Stimulated activated CD8-positive, alpha-beta memory T cell treated with anti-CD3 and anti-CD28 coated beads, Interleukin-15, amount 100 ng/mL, for 4 hours (primary cell): ENCODE results near the gene IQGAP2.
"Not testable (repeated sequence)": the region's sequence is repeated elsewhere in the genome, so short reads cannot be mapped to it uniquely, and the experiment has no call there.

ENCODE experiments used
- DNase-seq, 2 donors: peaks; one replicate each; pipeline ENCODE4 v3.0.0-alpha.2; 2020; ENCODE audit warnings: low read depth in 2 of 2

The IQGAP2 gene

GRCh38 chr5:76715736-76716455 is 312.8 kb downstream of the IQGAP2 start, which contains the start of gene F2R:
Gene F2R, plus strand, starts transcription at chr5:76716126. Its CDS starts 182 bp downstream, at chr5:76716308.
- no peak for DNase-seq

DNA sequence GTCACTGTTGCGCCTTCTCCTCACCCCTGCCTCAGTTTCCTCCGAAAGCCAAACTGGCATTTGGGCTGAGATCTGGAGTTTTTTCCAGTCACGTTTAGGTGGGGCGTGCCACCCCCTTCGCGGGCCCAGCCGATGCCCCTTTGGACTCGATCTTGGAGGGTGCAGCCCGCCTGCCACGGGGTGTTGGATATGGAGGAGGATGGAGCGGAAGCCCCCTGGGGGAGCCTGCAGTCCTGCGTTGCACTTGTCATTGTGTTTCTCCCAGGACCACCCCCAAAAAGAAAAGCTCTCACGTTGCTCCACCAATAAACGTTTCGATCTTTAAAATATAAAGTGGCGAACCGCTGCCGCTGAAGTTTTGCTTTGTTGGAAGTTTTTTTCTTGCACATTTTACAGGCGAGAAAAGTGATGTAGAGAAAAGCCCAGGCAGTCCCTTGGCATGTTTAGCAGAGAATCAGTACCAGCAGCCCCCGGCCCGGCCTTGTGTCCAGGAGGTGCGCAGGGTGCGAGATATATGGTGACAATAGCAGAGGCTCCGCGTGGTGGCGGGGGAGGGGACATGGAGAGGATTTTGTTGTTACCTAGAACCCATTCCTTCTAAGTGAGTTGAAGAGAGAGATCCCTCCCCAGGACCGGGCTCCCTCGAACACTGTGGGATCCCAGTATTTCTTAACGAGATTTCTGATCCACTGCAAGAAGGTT is 313.5 kb downstream of the IQGAP2 start:
- DNase-seq, result no peak

DNA sequence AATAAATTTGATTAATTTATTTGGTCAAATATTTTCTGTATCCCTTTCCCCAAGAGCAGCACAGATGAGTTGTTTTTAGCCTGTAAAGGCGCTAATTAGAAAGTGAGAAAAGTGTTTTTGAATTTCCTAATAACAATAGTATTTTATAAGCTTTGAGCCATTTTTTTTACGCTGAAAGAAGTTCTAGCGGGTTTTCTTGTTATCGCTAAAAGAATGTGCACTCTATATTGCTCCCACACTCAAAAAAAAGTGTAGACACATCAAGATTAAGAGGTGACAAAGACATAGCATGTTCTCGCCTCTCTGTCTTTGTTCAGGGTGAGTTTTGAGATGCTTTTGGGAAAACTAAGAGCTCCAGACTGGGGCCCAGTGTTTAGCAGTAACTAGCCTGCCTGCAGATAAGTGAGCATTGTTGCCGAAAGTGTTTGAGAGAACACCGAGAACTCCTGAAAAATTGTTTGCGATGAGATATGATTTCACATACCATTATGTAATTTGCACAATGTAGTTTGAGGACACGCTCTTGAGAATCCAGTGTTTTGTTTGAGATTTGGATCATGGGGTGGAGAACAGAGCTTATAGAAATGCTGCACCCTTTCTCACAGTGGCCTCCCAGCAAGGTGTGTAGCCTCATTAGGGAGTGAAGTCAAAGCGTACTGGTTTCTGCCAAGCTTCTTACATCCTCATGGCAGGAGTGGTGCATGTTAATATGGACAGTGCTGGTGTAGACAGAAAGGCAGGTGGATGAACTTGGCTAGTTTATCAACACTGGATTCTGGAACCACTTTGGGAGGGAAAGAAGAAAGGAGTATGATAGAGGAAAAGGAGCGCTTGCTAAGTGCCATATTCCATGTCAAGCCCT is 314.4 kb downstream of the IQGAP2 start:
- DNase-seq, result no peak

DNA sequence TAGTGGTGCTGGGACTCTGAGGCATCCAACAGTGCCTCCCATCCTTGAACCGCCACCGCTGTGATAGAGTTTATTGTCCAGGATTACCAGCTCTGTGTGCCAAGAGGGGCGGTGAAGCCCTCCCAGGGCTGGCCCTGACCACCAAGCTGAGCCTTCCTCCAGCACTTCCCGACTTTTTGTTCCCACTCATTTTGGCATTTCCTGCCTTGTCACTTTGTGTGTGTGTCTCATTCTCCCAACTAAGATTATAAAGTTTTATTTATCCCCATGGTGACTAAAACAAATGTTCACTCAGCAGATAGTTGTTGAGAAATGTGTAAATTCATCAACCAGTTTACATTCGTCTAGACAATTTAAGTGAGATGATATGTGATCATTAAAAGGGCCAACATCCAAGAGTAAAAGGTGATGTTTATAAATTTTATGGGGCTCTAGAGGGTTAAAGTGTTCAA is 315.3 kb downstream of the IQGAP2 start:
- no peak for DNase-seq

DNA sequence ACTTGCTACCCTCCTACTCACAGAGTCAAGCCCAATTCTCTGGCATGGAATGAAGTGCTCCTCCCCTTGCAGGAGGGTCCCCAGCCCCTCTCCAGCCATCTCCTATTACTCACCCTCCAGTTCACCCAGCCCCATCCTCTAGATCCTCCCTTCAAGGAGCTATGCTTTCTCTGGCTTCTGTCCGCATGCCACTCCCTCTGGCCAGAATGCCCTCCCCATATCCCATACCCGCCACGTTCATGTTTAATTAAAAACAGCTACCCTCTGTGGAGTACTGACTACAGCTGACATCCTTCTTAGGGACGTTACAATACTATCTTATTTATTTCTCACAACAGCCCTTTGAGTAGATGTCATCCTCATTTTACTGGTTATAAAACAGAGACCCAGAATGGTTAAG is 315.8 kb downstream of the IQGAP2 start:
- no peak for DNase-seq

- no peak for DNase-seq
Observed at GRCh38 chr5:76720988-76721569, 318.0 kb downstream of the IQGAP2 start.

- no peak for DNase-seq
Observed at GRCh38 chr5:76723266-76723665, 320.2 kb downstream of the IQGAP2 start.

DNA sequence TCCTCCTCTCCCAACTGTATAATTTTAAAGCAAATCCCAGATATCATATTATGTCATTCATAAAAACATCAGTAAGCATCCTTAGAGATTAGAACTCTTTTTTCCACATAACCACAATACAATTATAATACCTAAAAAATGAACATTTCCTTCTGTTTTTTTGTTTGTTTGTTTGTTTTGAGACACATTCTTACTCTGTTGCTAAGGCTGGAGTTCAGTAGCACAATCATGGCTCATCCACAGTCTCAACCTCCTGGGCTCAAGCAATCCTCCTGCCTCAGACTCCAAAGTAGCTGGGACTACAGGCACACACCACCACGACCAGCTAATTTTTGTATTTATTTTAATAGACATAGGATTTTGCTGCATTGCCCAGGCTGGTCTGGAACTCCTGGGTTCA is 320.8 kb downstream of the IQGAP2 start:
- DNase-seq, result no peak

DNA sequence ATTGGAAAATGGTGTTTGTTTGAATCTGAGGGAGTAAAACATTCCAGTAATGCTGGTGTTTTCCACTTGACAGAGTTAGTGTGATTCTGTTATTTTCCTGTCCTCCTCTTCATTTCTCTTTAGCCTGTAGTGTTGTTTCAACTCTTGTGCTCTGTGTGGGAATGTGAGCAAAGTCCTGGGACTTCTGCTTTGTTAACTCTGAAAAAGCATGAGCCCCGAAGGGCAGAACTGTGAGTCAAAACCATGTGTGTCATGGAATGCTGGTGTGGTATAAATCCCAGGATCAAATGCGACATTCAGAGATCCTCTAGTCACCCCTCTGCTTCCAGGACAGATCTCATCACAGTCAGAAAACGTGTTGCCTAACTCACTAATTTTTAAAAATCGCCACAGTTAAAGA is 321.8 kb downstream of the IQGAP2 start:
- no peak for DNase-seq

DNA sequence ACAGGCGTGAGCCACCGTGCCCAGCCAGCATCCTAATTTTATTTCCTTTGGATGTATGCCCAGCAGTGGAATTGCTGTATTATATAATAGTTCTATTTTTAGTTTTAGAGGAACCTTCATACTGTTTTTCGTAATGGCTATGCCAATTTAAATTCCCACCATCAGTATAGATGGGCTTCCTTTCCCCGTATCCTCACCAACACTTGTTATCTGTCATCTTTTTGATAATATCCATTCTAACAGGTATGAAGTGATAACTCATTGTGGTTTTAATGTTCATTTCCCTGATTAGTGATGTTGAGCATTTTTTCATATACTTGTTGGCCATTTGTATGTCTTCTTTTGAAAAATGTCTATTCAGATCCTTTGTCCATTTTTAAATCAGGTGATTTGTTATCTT is 325.9 kb downstream of the IQGAP2 start:
- no peak for DNase-seq

GRCh38 chr5:76729373-76730290 is 326.5 kb downstream of the IQGAP2 start:
- DNase-seq, result no peak

GRCh38 chr5:76732405-76733048 is 329.4 kb downstream of the IQGAP2 start:
- no peak for DNase-seq

DNA sequence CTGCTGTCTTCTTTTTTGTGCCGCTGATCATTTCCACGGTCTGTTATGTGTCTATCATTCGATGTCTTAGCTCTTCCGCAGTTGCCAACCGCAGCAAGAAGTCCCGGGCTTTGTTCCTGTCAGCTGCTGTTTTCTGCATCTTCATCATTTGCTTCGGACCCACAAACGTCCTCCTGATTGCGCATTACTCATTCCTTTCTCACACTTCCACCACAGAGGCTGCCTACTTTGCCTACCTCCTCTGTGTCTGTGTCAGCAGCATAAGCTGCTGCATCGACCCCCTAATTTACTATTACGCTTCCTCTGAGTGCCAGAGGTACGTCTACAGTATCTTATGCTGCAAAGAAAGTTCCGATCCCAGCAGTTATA is 329.9 kb downstream of the IQGAP2 start:
- DNase-seq, result no peak

GRCh38 chr5:76735762-76736545 is 332.9 kb downstream of the IQGAP2 start:
- no peak for DNase-seq

DNA sequence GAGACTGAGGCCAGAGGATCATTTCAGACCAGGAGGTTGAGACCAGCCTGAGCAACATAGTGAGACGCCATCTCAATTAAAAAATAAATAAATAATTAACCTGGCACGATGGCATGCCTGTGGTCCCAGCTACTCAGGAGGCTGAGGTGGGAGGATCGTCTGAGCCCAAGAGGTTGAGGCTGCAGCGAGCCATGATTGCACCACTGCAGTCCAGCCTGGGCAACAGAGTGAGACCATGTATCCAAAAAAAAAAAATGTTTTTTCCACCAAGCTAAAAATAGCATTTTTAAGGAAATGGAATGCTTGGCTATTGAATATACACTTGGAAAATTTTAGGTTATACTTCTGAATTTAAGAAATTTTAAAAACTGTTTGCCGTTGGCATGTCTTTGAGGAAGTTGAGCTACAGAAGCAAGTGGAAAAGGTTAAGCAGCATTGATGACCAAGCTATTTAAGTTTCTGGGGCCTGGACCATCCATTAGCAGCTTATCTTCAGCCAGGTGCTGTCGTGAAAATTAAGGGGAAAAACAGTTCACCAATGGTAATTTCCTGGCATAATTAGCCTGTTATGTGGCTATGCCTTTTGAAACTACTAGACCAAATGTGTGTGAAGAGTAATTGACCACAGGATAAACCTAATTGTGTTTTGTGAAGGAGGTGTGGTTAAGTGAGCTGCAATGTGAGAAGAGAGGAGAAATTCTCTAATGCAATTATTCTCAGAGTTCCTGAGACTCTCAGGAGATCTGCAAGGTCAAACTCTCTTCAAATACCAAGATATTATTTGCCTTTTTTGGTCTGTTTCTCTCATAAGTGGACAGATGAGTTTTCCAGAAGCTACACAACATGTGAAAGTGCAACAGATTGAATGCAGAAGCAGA is 333.8 kb downstream of the IQGAP2 start:
- no peak for DNase-seq

DNA sequence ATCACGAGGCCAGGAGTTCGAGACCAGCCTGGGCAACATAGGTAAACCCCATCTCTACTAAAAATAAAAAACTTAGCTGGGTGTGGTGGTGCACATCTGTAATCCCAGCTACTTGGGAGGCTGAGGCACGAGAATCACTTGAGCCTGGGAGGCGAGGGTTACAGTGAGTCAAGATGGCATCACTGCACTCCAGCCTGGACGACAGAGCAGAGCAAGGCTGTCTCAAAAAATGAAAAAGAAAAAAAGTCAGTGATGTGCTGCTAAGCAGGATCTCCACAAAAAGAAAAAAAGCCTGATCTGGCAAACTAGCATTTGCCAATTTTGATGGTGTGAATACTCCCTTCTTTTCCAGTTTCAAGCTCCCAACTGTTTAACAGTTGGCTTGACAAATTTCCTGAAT is 334.8 kb downstream of the IQGAP2 start:
- no peak for DNase-seq

GRCh38 chr5:76741506-76741905 is 338.4 kb downstream of the IQGAP2 start:
- not testable (repeated sequence) for DNase-seq

GRCh38 chr5:76742583-76742982 is 339.5 kb downstream of the IQGAP2 start:
- no peak for DNase-seq

- no peak for DNase-seq
Observed at GRCh38 chr5:76744632-76745031, 341.5 kb downstream of the IQGAP2 start.
